Natural killer cell treated with Interleukin-12 subunit alpha and Interleukin-12 subunit beta and Interleukin-15 and Interleukin-18, amount 100 ng/mL, for 72 hours (primary cell): ENCODE measurements around the gene TRPV6. TPM values are rescaled to one million over a fixed set of nuclear protein-coding genes. Genes with fewer than 3 reads are reported as not detected.

Source experiments
- ATAC-seq, 2 donors: fragments of 150-1000 bp; cut with Tn5 transposase in 1 of 2; sonication (Bioruptor Pico), chemical (Tn5 transposase) in 1 of 2; 2 replicates each; pipeline ENCODE4 v1.10.0; 2021
- DNase-seq: peaks from one replicate; pipeline ENCODE4 v3.0.0; 2022; ENCODE audit warnings: low spot score
- H3K27ac Mint-ChIP-seq, 2 donors: 1 replicate in 1 of 2; 2 replicates in 1 of 2; pipeline ENCODE4 v1.8.0; 2022; ENCODE audit warnings: mixed read lengths in 2 of 2, mild to moderate bottlenecking in 1 of 2, moderate library complexity in 1 of 2
- H3K27me3 Mint-ChIP-seq, 2 donors: 1 replicate in 1 of 2; 2 replicates in 1 of 2; pipeline ENCODE4 v1.8.0; 2022; ENCODE audit warnings: mixed read lengths in 2 of 2
- H3K36me3 Mint-ChIP-seq: one replicate; pipeline ENCODE4 v1.8.0; 2022; ENCODE audit warnings: mixed read lengths
- H3K4me1 Mint-ChIP-seq, 2 donors: 1 replicate in 1 of 2; 2 replicates in 1 of 2; pipeline ENCODE4 v1.8.0; 2022; ENCODE audit warnings: low read depth in 2 of 2, mixed read lengths in 2 of 2, mild to moderate bottlenecking in 1 of 2
- H3K4me3 Mint-ChIP-seq: one replicate; pipeline ENCODE4 v1.8.0; 2022; ENCODE audit warnings: mixed read lengths
- H3K9me3 Mint-ChIP-seq: 2 replicates; pipeline ENCODE4 v1.8.0; 2022; ENCODE audit warnings: mixed read lengths
- total RNA-seq, 2 donors: library from RNA; stranded (reverse); gene quantifications; one replicate each; pipeline ENCODE4 v1.2.3, GENCODE V29; 2022

TRPV6 gene
- total RNA-seq, 2 donors from 2014 or later, result not detected

DNA sequence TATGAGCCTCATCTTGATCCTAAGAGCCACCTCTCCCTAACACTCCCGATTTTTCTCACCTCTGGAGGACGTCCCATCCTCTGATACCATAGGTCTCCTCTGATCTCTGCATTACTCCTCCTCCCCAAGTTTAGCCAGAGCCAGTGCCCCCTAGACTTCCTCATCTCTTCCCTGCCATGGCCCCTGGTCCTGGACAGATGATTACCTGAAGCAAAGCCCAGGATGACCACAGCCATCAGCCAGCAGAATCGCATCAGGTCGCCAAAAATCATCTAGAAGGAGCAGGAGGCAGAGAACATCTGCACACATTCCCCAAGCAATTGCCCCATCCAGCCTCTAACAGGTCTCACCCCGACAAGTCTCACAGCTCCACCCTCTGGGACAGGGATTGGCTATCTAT, 11.7 kb downstream of the TRPV6 start:
- DNase-seq (no peak), ATAC-seq (no peak)
- Mint-ChIP-seq H3K36me3 (no peaks in the 10 kb centered on the region), H3K9me3 (no peaks in the 10 kb centered on the region), H3K27me3 (peaks cover 3 to 8% of the 10 kb centered on the region in 2 donors), H3K4me3 (no peak overlapping the region), H3K27ac (no peak overlapping the region), H3K4me1 (no peaks in the 10 kb centered on the region)

DNA sequence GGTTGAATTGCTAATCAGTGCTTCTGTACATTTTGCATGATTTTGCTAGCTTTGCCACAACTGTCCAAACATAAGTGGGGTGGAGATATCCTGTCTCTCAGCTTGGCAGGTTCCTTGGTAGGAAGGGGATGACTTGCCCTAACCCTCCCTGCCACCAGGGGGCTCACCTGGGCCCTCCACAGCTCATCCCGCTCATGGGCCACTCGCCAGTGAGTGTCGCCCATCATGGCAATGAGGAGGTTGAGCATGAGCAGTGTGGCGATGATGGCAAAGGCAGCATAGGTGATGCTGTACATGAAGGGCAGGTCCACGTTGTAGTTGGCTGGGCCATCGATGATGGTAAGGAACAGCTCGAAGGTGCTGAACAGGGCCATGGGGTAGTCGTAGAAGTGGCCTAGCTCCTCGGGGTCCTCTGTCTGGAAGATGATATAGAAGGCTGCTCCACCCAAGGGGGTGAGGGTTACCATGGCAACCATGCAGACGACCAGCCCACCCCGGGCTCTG, 12.2 kb downstream of the TRPV6 start:
- ATAC-seq (no peak), DNase-seq (no peak)
- Mint-ChIP-seq H3K27me3 (peaks cover 0 to 3% of the 10 kb centered on the region in 2 donors), H3K4me1 (no peaks in the 10 kb centered on the region), H3K36me3 (no peaks in the 10 kb centered on the region), H3K4me3 (no peak overlapping the region), H3K9me3 (no peaks in the 10 kb centered on the region), H3K27ac (no peak overlapping the region)

DNA sequence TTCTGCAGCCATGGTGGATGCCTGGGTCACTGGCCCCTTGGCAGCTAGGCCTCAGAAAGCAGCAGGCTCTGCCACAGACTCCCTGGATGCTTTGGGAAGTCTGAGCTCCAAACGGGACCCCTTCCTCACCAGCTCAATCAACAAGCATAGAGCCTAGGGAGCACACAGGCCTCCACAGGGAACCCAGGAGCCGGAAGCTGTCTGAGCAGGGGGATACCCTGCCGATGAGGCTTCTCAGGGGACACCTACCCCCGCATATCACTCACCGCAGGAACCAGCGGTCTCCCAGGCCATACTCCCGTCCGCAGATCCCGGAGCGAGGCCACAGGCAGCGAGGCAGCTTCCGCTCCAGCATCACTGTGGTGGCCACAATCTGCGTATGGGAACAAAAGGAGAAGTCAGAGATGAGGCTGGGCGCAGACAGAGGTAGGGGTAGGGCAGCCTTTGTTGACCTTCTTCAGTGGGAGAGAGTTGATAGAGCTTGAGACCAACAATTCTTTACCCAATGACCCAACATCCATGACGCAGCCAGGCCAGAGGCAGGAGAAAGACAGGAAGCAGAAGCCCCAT, 13.4 kb downstream of the TRPV6 start:
- Mint-ChIP-seq H3K4me1 (no peaks in the 10 kb centered on the region), H3K27me3 (no peaks in the 10 kb centered on the region), H3K4me3 (no peak overlapping the region), H3K9me3 (no peaks in the 10 kb centered on the region), H3K27ac (no peak overlapping the region), H3K36me3 (no peaks in the 10 kb centered on the region)
- ATAC-seq, result no peak
- DNase-seq, result no peak

DNA sequence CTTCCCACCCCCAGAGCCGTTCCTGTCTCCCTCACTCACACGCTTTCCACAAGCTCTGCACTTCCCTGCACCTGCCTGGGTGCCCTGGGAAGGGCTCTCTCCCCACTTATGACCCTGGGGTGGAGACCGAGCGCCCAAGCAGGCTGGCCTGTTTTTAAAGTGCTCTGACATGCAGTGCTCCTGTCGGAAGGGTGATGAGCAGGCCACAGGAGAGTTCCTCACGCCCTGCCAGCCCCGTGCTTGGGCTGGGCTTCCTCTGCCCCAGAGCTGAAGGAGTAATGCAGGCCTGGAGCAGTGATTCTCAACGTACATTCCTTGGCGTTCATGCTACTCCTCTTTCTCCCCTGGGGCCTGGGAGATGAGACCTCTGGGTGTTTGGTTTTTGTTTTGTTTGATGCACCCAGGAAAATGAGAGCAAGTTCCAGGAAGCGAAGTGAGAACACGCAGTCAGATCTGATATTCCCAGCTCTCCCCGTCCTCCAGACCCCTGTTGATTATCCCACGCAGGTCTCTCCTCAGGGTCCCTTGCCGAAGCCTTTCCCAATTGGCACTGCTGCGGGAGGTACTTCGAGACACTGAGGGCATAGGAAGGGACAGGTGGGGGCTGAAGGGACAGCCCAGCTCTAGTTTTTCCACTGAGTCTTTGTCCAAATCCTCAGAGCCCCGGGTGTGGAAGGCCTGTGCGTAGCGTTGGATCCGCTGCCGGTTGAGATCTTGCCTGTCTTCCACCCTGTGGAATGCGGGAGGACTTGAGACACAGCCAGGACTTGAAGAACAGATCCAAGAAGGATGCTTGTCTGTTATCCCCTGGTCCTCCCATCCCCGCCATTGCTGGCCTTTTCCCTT, 14.1 kb downstream of the TRPV6 start:
- Mint-ChIP-seq H3K9me3 (no peaks in the 10 kb centered on the region), H3K36me3 (no peaks in the 10 kb centered on the region), H3K4me3 (no peak overlapping the region), H3K4me1 (no peaks in the 10 kb centered on the region), H3K27ac (no peak overlapping the region), H3K27me3 (no peaks in the 10 kb centered on the region)
- ATAC-seq, result no peak
- no peak for DNase-seq

DNA sequence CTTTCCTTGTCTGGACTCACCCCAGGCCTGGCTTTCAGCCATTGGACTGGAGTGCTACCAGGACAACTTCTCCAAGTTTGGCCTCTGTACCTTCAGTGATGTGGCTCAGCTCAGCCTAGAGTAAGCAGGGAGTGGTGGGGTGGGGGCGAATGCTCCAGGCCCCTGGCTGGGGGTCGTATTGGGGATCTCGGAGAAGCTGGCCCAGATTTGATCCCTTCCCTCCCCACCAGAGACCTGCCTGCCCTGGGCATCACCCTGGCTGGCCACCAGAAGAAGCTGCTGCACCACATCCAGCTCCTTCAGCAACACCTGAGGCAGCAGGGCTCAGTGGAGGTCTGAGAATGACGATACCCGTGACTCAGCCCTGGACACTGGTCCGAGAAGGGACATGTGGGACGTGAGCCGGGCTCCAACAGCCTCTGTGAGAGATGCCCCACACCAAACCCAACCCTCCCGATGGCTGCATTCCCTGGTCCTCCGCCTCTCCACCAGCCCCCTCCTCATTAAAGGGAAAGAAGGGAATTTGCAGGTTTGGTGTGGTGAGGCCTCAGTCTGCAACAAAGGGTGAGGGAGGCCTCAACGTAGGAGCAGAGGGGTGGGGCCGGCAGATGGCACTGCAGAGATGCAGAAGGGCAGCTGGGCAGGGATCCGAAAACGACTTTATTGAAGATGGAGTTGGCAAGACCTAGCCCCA, 14.8 kb downstream of the TRPV6 start:
- no peak for ATAC-seq

DNA sequence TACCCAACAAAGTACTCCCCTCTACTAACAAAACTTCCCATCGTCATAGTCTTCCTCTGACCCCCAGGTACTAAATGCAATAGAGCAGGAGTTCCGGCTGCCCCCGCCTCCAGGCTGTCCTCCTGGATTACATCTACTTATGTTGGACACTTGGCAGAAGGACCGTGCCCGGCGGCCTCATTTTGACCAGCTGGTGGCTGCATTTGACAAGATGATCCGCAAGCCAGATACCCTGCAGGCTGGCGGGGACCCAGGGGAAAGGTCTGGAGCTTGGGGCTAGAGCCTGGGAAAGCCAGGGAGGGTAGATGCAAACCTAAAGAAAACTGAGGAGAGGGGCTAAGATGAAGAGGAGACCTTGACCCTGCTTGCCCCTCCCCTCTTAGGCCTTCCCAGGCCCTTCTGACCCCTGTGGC, 15.4 kb downstream of the TRPV6 start:
- DNase-seq, result no peak
- Mint-ChIP-seq H3K27ac (no peak overlapping the region), H3K27me3 (no peaks in the 10 kb centered on the region), H3K4me1 (no peaks in the 10 kb centered on the region), H3K4me3 (no peak overlapping the region), H3K9me3 (no peaks in the 10 kb centered on the region), H3K36me3 (no peaks in the 10 kb centered on the region)
- no peak for ATAC-seq

More for the DNA sequence above, 14.8 kb downstream of the TRPV6 start:
- Mint-ChIP-seq H3K27me3 (no peaks in the 10 kb centered on the region), H3K4me3 (no peak overlapping the region), H3K9me3 (no peaks in the 10 kb centered on the region), H3K4me1 (no peaks in the 10 kb centered on the region), H3K27ac (no peak overlapping the region), H3K36me3 (no peaks in the 10 kb centered on the region)
- DNase-seq, result no peak

DNA sequence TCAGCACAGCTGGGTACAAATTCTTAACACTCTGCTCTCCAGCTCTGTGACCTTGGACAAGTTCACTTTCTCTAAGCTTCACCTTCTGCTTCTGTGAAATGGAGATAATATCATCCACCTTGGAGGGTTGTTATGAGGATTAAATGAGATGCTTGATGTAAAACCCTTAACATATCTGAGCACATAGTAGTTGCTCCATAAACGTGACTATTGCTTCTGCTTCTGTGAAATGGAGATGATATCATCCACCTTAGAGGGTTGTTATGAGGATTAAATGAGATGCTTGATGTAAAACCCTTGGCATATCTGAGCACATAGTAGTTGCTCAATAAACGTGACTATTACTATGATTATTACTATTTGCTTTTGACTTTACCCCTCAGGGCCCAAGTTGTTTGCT, 16.1 kb downstream of the TRPV6 start:
- H3K9me3 Mint-ChIP-seq, result no peaks in the 10 kb centered on the region

DNA sequence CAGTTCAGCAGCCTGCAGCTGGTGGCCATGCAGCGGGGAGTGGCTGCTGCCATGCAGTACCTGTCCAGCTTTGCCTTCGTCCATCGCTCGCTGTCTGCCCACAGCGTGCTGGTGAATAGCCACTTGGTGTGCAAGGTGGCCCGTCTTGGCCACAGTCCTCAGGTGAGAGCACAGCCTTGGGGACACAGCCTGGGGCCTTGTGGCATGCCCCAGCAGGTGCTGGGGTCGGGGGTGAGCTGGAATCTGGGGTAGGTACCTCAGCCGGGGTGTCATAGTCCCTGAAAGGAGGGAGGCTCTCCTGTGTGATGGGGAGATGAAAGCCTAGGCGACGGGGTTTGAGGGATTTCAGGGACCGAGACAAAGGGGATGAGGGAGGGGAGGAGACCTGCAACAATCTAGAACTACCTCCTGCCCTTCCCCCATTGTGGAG, 16.5 kb downstream of the TRPV6 start:
- Mint-ChIP-seq H3K36me3 (no peaks in the 10 kb centered on the region), H3K27me3 (no peaks in the 10 kb centered on the region), H3K27ac (no peak overlapping the region), H3K9me3 (no peaks in the 10 kb centered on the region), H3K4me1 (no peaks in the 10 kb centered on the region), H3K4me3 (no peak overlapping the region)
- ATAC-seq, result no peak
- no peak for DNase-seq

More for the DNA sequence above, 16.1 kb downstream of the TRPV6 start:
- Mint-ChIP-seq H3K4me3 (no peak overlapping the region), H3K27ac (no peak overlapping the region), H3K36me3 (no peaks in the 10 kb centered on the region), H3K4me1 (no peaks in the 10 kb centered on the region), H3K27me3 (no peaks in the 10 kb centered on the region)
- DNase-seq (no peak), ATAC-seq (no peak)

DNA sequence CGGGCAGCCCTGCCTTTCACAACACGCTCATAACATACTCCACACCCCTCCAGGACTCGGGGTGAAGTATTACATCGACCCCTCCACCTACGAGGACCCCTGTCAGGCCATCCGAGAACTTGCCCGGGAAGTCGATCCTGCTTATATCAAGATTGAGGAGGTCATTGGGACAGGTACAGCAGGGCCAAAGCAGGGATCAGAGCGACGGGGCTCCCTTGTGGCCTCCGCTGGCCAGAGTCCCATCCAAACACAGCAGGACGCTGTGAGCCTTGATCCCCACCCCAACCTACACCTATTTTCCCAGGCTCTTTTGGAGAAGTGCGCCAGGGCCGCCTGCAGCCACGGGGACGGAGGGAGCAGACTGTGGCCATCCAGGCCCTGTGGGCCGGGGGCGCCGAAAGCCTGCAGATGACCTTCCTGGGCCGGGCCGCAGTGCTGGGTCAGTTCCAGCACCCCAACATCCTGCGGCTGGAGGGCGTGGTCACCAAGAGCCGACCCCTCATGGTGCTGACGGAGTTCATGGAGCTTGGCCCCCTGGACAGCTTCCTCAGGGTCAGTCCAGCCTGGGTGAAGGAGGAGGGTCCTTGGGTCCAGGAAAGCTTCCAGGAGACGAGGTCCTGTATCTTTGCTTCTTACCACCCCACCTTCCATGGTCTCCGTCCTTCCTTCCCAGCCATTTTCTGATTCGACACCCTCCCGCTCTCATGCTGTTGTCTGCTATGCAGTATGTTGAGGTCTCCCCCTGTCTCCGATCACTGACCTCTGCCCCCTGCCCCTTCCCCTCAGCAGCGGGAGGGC, 17.2 kb downstream of the TRPV6 start:
- Mint-ChIP-seq H3K36me3 (no peaks in the 10 kb centered on the region), H3K9me3 (no peaks in the 10 kb centered on the region)
- DNase-seq, result no peak

DNA sequence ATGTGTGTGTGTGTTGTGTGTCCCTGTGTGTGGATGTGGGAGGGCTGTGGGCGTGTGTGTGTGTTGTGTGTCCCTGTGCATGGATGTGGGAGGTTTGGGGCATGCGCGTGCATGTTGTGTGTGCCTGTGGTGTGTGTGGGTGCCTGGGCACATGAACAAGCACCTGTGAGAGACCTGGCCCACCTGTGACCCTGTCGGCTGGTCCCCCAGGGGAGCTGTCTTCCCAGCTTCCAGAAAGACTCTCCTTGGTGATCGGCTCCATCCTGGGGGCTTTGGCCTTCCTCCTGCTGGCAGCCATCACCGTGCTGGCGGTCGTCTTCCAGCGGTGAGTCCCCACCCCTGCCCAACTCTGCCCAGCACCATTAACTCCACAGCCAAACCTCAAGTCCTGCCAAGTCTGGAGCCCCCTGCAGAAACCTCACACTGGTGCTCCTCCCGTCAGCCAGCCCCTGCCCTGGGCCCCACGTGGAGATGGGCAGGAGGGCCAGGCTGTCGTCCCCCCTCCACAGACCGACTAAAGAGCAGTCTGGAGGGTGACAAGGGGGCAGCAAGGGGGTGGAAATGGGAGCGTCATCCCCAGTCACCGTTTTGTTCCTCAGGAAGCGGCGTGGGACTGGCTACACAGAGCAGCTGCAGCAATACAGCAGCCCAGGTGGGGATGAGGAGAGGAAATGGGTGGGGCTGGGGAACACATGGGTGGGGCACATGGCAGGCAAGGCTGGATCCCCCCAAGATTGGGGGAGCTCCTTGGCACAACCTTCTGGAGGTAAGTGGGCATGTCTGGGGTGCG, 18.0 kb downstream of the TRPV6 start:
- Mint-ChIP-seq H3K27me3 (no peaks in the 10 kb centered on the region), H3K9me3 (no peaks in the 10 kb centered on the region), H3K36me3 (no peaks in the 10 kb centered on the region), H3K4me3 (no peak overlapping the region), H3K27ac (no peak overlapping the region), H3K4me1 (no peaks in the 10 kb centered on the region)
- DNase-seq (no peak), ATAC-seq (no peak)

More for the DNA sequence above, 17.2 kb downstream of the TRPV6 start:
- ATAC-seq, result no peak
- Mint-ChIP-seq H3K27ac (no peak overlapping the region), H3K4me3 (no peak overlapping the region), H3K4me1 (no peaks in the 10 kb centered on the region), H3K27me3 (no peaks in the 10 kb centered on the region)

DNA sequence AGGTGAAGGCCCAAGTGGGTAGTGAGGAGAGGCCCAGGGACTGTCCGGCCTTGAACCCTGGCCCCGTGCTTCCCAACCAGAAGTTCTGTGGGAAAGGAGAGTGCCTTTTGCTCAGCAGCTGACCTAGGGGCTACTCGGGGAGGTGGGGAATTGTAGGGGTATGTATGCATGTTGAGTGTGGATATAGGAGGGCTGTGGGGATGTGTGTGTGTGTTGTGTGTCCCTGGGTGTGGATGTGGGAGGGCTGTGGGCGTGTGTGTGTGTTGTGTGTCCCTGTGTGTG, 18.5 kb downstream of the TRPV6 start:
- no peaks in the 10 kb centered on the region for H3K9me3 Mint-ChIP-seq
- no peak for DNase-seq
- ATAC-seq, result no peak
- no peak overlapping the region for H3K27ac Mint-ChIP-seq
- H3K27me3 Mint-ChIP-seq, result no peaks in the 10 kb centered on the region
- no peaks in the 10 kb centered on the region for H3K4me1 Mint-ChIP-seq
- H3K4me3 Mint-ChIP-seq, result no peak overlapping the region
- H3K36me3 Mint-ChIP-seq, result no peaks in the 10 kb centered on the region

DNA sequence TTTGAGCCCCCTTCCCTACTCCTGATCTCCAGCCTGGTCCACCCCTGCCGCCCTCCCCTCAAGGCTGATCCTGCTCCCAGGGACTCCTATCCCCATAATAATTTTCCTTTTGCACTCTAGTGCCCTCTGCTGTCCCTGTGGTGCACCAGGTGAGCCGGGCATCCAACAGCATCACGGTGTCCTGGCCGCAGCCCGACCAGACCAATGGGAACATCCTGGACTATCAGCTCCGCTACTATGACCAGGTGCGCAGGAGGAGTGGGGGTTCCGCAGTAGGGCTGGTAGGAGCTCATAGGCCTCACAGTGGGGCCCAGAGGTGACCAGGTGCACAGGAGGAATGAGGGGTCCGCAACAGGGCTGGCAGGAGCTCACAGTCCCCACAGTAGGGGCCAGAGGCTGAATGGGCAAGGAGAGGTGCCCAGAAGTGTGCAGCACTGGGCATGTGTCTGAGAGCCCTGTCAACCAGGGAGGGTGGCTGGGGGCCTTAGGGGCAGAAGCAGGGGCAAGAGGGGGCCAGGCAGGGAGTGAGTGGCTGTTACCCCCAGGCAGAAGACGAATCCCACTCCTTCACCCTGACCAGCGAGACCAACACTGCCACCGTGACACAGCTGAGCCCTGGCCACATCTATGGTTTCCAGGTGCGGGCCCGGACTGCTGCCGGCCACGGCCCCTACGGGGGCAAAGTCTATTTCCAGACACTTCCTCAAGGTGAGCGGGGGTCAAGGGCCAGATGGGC, 19.0 kb downstream of the TRPV6 start:
- Mint-ChIP-seq H3K27me3 (no peaks in the 10 kb centered on the region), H3K9me3 (no peaks in the 10 kb centered on the region), H3K27ac (no peak overlapping the region), H3K36me3 (no peaks in the 10 kb centered on the region), H3K4me3 (no peak overlapping the region), H3K4me1 (no peaks in the 10 kb centered on the region)
- ATAC-seq (no peak), DNase-seq (no peak)
